Measurements from ENCODE around the gene CDC40. TPM values are rescaled to one million over a fixed set of nuclear protein-coding genes. Genes with fewer than 3 reads are reported as not detected.

The CDC40 gene
- polyA plus RNA-seq, 1 experiment, result 26.4 TPM

DNA sequence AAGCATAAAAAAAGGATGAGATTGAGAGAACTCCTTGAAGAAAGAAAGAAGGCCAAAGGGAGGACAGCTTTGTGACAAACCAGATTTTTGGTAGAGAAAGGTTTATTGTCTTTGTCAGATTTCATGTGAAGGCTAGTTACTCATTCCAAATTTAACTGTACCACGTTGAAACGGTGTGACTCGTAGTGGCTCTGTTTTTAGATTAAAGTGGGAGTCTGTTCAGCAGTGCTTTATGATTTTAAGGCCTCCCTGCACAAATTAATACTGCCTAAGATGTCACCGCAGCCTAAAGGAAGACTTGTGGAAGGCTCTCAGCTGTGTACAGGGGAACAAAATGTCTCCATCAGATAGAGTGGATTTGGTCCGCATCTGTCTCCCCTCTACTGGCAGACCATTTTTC is 35.9 kb downstream of the CDC40 start:
- ChIA-PET CTCF (interaction anchor here (1.0 to 2.1 kb wide), 3 partner anchors 10 to 175 kb away, joined by 3 to 5 read pairs (median 4); no protein-coding TSS in a partner anchor), POLR2A (no interaction called here)
- no peaks in the 10 kb centered on the region for H3K9me3 ChIP-seq (ENCODE audit: control insufficient read depth, insufficient read depth, low read length)
- no peak overlapping the region for H3K4me3 ChIP-seq (ENCODE audit: low read depth, low read length)
- no peak overlapping the region for H3K27ac ChIP-seq (ENCODE audit: low read depth, low read length)
- no peaks in the 10 kb centered on the region for H3K27me3 ChIP-seq (ENCODE audit: control insufficient read depth, insufficient read depth, low read length)
- TF ChIP-seq, protein P1, sequence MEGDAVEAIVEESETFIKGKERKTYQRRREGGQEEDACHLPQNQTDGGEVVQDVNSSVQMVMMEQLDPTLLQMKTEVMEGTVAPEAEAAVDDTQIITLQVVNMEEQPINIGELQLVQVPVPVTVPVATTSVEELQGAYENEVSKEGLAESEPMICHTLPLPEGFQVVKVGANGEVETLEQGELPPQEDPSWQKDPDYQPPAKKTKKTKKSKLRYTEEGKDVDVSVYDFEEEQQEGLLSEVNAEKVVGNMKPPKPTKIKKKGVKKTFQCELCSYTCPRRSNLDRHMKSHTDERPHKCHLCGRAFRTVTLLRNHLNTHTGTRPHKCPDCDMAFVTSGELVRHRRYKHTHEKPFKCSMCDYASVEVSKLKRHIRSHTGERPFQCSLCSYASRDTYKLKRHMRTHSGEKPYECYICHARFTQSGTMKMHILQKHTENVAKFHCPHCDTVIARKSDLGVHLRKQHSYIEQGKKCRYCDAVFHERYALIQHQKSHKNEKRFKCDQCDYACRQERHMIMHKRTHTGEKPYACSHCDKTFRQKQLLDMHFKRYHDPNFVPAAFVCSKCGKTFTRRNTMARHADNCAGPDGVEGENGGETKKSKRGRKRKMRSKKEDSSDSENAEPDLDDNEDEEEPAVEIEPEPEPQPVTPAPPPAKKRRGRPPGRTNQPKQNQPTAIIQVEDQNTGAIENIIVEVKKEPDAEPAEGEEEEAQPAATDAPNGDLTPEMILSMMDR (IDR thresholded peaks at IDR 0.05; ENCODE audit: low read depth, low read length), result no peak
- no peak for DNase-seq (ENCODE audit: low read depth, low spot score)

DNA sequence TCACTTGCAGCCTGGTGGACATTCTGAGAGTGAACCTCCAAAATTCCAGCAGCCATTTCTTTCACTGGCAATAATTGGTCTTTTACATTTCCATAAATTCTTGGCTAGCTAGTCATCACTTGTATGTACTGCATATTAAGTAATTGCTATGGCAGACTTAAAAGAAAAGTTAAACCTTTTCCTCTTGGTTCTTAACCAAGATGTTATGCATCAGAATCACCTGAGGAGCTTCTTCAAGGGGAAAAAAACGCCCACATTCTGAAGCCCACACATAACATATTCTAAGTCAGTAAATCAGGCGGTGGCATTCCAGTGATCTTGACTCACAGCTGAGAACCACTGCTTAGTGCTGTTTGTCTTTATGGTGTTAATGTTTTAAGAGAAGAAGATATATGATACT is 37.0 kb downstream of the CDC40 start:
- TF ChIP-seq, protein P1 (IDR thresholded peaks at IDR 0.05; ENCODE audit: low read depth, low read length), result 0 out of 2 replicates have a peak, but pooled peaks have one; percentile 9
- no peak overlapping the region for H3K4me3 ChIP-seq (ENCODE audit: low read depth, low read length)
- no peaks in the 10 kb centered on the region for H3K27me3 ChIP-seq (ENCODE audit: control insufficient read depth, insufficient read depth, low read length)
- ChIA-PET POLR2A (no interaction called here), CTCF (interaction anchor here (0.6 to 2.1 kb wide), 4 partner anchors 18 to 174 kb away, joined by 3 to 5 read pairs (median 4); partner anchors contain the start of gene CDC40)
- peak; percentile 3 for DNase-seq (ENCODE audit: low read depth, low spot score)
- no peak overlapping the region for H3K27ac ChIP-seq (ENCODE audit: low read depth, low read length)
- H3K9me3 ChIP-seq (ENCODE audit: control insufficient read depth, insufficient read depth, low read length), result no peaks in the 10 kb centered on the region

DNA sequence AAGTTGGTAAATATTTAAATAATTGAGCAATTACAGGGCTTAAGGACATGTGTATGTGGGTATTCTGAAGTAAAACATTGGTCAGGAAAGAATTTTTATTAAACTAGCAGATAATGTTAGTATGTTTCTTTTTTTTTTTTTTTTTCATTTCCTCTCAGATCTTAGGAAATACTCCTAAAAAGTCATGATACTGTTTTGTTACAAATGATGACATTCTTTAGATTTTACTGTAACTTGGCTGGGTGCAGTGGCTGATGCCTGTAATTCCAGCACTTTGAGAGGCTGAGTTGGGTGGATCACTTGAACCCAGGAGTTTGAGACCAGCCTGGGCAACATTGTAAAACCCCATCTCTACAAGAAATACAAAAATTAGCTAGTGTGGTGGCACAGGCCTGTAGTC is 41.5 kb downstream of the CDC40 start:
- ChIA-PET POLR2A (no interaction called here), CTCF (interaction anchor here (1.1 kb wide), 1 partner anchor 16 kb away, joined by 3 read pairs; no protein-coding TSS in a partner anchor)
- DNase-seq (ENCODE audit: low read depth, low spot score), result no peak
- H3K9me3 ChIP-seq (ENCODE audit: control insufficient read depth, insufficient read depth, low read length), result no peaks in the 10 kb centered on the region
- TF ChIP-seq, protein P1 (IDR thresholded peaks at IDR 0.05; ENCODE audit: low read depth, low read length), result no peak
- no peaks in the 10 kb centered on the region for H3K27me3 ChIP-seq (ENCODE audit: control insufficient read depth, insufficient read depth, low read length)
- no peak overlapping the region for H3K27ac ChIP-seq (ENCODE audit: low read depth, low read length)
- no peak overlapping the region for H3K4me3 ChIP-seq (ENCODE audit: low read depth, low read length)

DNA sequence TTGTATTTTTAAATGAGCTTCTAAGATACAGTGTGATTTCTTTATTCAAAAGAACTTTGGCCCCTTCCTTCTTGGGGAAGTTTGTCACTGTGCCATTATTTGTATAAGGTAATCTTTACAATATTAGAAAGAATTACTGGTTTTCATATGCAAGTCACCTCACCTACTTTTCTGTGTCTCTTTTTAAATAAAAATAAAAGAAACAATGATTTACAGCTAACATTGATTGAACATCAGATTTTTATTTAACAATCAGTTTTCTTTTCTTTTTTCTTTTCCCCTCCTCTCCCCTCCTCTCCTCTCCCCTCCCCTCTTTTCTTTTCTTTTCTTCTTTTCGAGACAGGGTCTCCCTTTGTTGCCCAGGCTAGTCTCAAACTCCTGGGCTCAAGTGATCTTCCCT is 46.0 kb downstream of the CDC40 start:
- H3K9me3 ChIP-seq (ENCODE audit: control insufficient read depth, insufficient read depth, low read length), result no peaks in the 10 kb centered on the region
- no peak for DNase-seq (ENCODE audit: low read depth, low spot score)
- no peaks in the 10 kb centered on the region for H3K27me3 ChIP-seq (ENCODE audit: control insufficient read depth, insufficient read depth, low read length)
- ChIA-PET POLR2A (no interaction called here), CTCF (no interaction called here)
- TF ChIP-seq, protein P1 (IDR thresholded peaks at IDR 0.05; ENCODE audit: low read depth, low read length), result no peak
- no peak overlapping the region for H3K27ac ChIP-seq (ENCODE audit: low read depth, low read length)
- no peak overlapping the region for H3K4me3 ChIP-seq (ENCODE audit: low read depth, low read length)

DNA sequence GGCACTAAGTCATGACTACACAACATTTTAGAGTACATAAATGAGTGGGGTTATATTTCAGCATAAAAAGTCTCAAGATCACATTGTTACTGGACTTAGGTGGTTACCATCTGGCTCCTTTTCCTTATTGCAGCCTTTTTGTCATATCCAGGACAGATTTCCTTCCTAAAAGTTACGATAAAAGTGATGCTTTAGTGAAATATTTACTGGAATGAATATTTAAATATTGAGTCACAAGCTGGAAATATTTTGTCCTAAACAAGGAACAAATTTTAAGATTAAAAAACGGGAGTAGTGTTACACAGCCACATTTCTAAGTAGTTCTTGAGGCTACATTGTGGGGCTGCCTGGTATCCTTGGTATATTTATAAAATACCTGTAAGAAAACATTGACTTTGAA is 52.2 kb downstream of the CDC40 start:
- POLR2A ChIA-PET, result no interaction called here
- no peak overlapping the region for H3K27ac ChIP-seq (ENCODE audit: low read depth, low read length)
- peak; percentile 20 for DNase-seq (ENCODE audit: low read depth, low spot score)

More for the DNA sequence above, 52.2 kb downstream of the CDC40 start:
- TF ChIP-seq, protein P1 (IDR thresholded peaks at IDR 0.05; ENCODE audit: low read depth, low read length), result no peak
- Histone ChIP-seq H3K9me3 (ENCODE audit: control insufficient read depth, insufficient read depth, low read length) (no peaks in the 10 kb centered on the region), H3K4me3 (ENCODE audit: low read depth, low read length) (no peak overlapping the region), H3K27me3 (ENCODE audit: control insufficient read depth, insufficient read depth, low read length) (no peaks in the 10 kb centered on the region)
- CTCF ChIA-PET, result no interaction called here
